ENCODE measurements around the gene GOLGA8G. TPM values are rescaled to one million over a fixed set of nuclear protein-coding genes. Genes with fewer than 3 reads are reported as not detected.

Gene GOLGA8G
- total and polyA plus RNA-seq, 4 donors, result not detected

Small RNA genes within 50 kb of the gene (small RNA-seq; reads per million reads assigned to genes)
- gene AC138749.2 (not detected), gene AC138749.4 (not detected), gene AC138749.5 (not detected), gene MIR4509-3 (not detected), gene RF00017 (not detected)

Other genes with a start within 250 kb of the GOLGA8G start
- 10 to 100 TPM; 38.6 to 45.4 TPM for gene HERC2, start 210.8 kb downstream of the GOLGA8G start, total RNA-seq
- gene HERC2, start 210.8 kb downstream of the GOLGA8G start, polyA plus RNA-seq, result 10 to 100 TPM; 14.6 TPM
- not detected for gene GOLGA6L24, start 174.9 kb downstream of the GOLGA8G start, total RNA-seq
- gene GOLGA6L24, start 174.9 kb downstream of the GOLGA8G start, polyA plus RNA-seq, result not detected
- not detected for gene GOLGA8F, start 154.3 kb downstream of the GOLGA8G start, total RNA-seq
- gene GOLGA8F, start 154.3 kb downstream of the GOLGA8G start, polyA plus RNA-seq, result not detected
- gene GOLGA6L25, start 20.6 kb upstream of the GOLGA8G start, total RNA-seq, result not detected
- gene GOLGA6L25, start 20.6 kb upstream of the GOLGA8G start, polyA plus RNA-seq, result under 1 TPM in 1 of 2 donors, not detected in 1; 0.08 TPM
- gene GOLGA8M, start 179.4 kb upstream of the GOLGA8G start, total RNA-seq, result 1 to 10 TPM in 1 of 2 donors, under 1 TPM in 1; 0.75 to 4.4 TPM
- gene GOLGA8M, start 179.4 kb upstream of the GOLGA8G start, polyA plus RNA-seq, result 1 to 10 TPM; 1.0 to 1.3 TPM

All from liver (tissue), 5 donors.